NCI-H1048 (cell line): ENCODE results near the gene HS1BP3.

ENCODE experiments used
- DNase-seq: peaks from one replicate; lab custom pipeline; 2025; lab: John Stamatoyannopoulos, UW

HS1BP3 gene

GRCh38 chr2:20674974-20675679, 24.2 kb upstream of the HS1BP3 start:
- DNase-seq, result no peak

- DNase-seq, result no peak
Observed at GRCh38 chr2:20674309-20674965, 23.5 kb upstream of the HS1BP3 start.

GRCh38 chr2:20673686-20674308, 22.9 kb upstream of the HS1BP3 start:
- DNase-seq, result no peak

- no peak for DNase-seq
Observed at GRCh38 chr2:20672201-20672951, 21.5 kb upstream of the HS1BP3 start.

- DNase-seq, result no peak
Observed at GRCh38 chr2:20671736-20672080, 20.8 kb upstream of the HS1BP3 start.

GRCh38 chr2:20671036-20671735, 20.3 kb upstream of the HS1BP3 start:
- DNase-seq, result no peak

GRCh38 chr2:20670315-20671035, 19.6 kb upstream of the HS1BP3 start:
- DNase-seq, result no peak

- no peak for DNase-seq
Observed at GRCh38 chr2:20669562-20670314, 18.8 kb upstream of the HS1BP3 start.

- no peak for DNase-seq
Observed at GRCh38 chr2:20668871-20669475, 18.1 kb upstream of the HS1BP3 start.

- no peak for DNase-seq
Observed at GRCh38 chr2:20668451-20668850, 17.6 kb upstream of the HS1BP3 start.

GRCh38 chr2:20667531-20668401, 16.9 kb upstream of the HS1BP3 start:
- DNase-seq, result no peak

GRCh38 chr2:20667151-20667530, 16.2 kb upstream of the HS1BP3 start:
- DNase-seq, result no peak

- DNase-seq, result no peak
Observed at GRCh38 chr2:20666304-20667150, 15.6 kb upstream of the HS1BP3 start, which contains the start of gene GDF7. GDF7 (plus strand) TSS chr2:20667144; CDS start chr2:20667240, 96 bp downstream.

GRCh38 chr2:20666005-20666303, 15.1 kb upstream of the HS1BP3 start:
- no peak for DNase-seq

- DNase-seq, result no peak
Observed at GRCh38 chr2:20665243-20666004, 14.5 kb upstream of the HS1BP3 start.

- no peak for DNase-seq
Observed at GRCh38 chr2:20664431-20665242, 13.7 kb upstream of the HS1BP3 start.

GRCh38 chr2:20664071-20664390, 13.1 kb upstream of the HS1BP3 start:
- DNase-seq, result no peak
